Measurements from ENCODE around the gene BLOC1S3.

- TF ChIP-seq CTCF (IDR thresholded peaks at IDR 0.05; ENCODE audit: low read length), result no peak
- TF ChIP-seq EZH2 (IDR thresholded peaks at IDR 0.05; ENCODE audit: borderline replicate concordance, low read length), result no peak
Observed at GRCh38 chr19:45213031-45213430, 34.4 kb downstream of the BLOC1S3 start.

All from OCI-LY1 (cell line).